ENCODE results near the gene ZAP70.

Gene ZAP70

GRCh38 chr2:97718051-97718882 is 4.9 kb downstream of the ZAP70 start:
- TF ChIP-seq ZNF274 (IDR thresholded peaks at IDR 0.05; ENCODE audit: low read depth, low read length): no peak

GRCh38 chr2:97718942-97719341 is 5.6 kb downstream of the ZAP70 start:
- H3K4me3 ChIP-seq (ENCODE audit: low read length): no peak overlapping the region; the same call in 1 of the 2 replicates
- no peak for TF ChIP-seq ZNF274 (IDR thresholded peaks at IDR 0.05; ENCODE audit: low read depth, low read length)

More at GRCh38 chr2:97718051-97718882, 4.9 kb downstream of the ZAP70 start:
- no peak overlapping the region; the same call in 1 of the 2 replicates for H3K4me3 ChIP-seq (ENCODE audit: low read length)

- no peak overlapping the region for H3K4me3 ChIP-seq (ENCODE audit: low read length)
- no peak for TF ChIP-seq ZNF274 (IDR thresholded peaks at IDR 0.05; ENCODE audit: low read depth, low read length)
Measured at GRCh38 chr2:97719362-97720155, 6.2 kb downstream of the ZAP70 start.

- no peak overlapping the region for H3K4me3 ChIP-seq (ENCODE audit: low read length)
- no peak for TF ChIP-seq ZNF274 (IDR thresholded peaks at IDR 0.05; ENCODE audit: low read depth, low read length)
Measured at GRCh38 chr2:97720746-97721145, 7.4 kb downstream of the ZAP70 start.

- no peak for TF ChIP-seq ZNF274 (IDR thresholded peaks at IDR 0.05; ENCODE audit: low read depth, low read length)
- no peak overlapping the region for H3K4me3 ChIP-seq (ENCODE audit: low read length)
Measured at GRCh38 chr2:97722227-97722626, 8.9 kb downstream of the ZAP70 start.

GRCh38 chr2:97723156-97724072 is 10.0 kb downstream of the ZAP70 start:
- no peak overlapping the region for H3K4me3 ChIP-seq (ENCODE audit: low read length)
- no peak for TF ChIP-seq ZNF274 (IDR thresholded peaks at IDR 0.05; ENCODE audit: low read depth, low read length)

- no peak for TF ChIP-seq ZNF274 (IDR thresholded peaks at IDR 0.05; ENCODE audit: low read depth, low read length)
- H3K4me3 ChIP-seq (ENCODE audit: low read length): no peak overlapping the region
Measured at GRCh38 chr2:97724073-97724410, 10.7 kb downstream of the ZAP70 start.

GRCh38 chr2:97724501-97724900 is 11.1 kb downstream of the ZAP70 start:
- no peak overlapping the region for H3K4me3 ChIP-seq (ENCODE audit: low read length)
- no peak for TF ChIP-seq ZNF274 (IDR thresholded peaks at IDR 0.05; ENCODE audit: low read depth, low read length)

- TF ChIP-seq ZNF274 (IDR thresholded peaks at IDR 0.05; ENCODE audit: low read depth, low read length): no peak
- no peak overlapping the region for H3K4me3 ChIP-seq (ENCODE audit: low read length)
Measured at GRCh38 chr2:97724946-97725688, 11.7 kb downstream of the ZAP70 start.

GRCh38 chr2:97726261-97727064 is 13.1 kb downstream of the ZAP70 start:
- H3K4me3 ChIP-seq (ENCODE audit: low read length): no peak overlapping the region
- TF ChIP-seq ZNF274 (IDR thresholded peaks at IDR 0.05; ENCODE audit: low read depth, low read length): no peak

GRCh38 chr2:97727296-97727695 is 13.9 kb downstream of the ZAP70 start:
- no peak overlapping the region for H3K4me3 ChIP-seq (ENCODE audit: low read length)
- no peak for TF ChIP-seq ZNF274 (IDR thresholded peaks at IDR 0.05; ENCODE audit: low read depth, low read length)

GRCh38 chr2:97728091-97728731 is 14.8 kb downstream of the ZAP70 start:
- no peak for TF ChIP-seq ZNF274 (IDR thresholded peaks at IDR 0.05; ENCODE audit: low read depth, low read length)
- no peak overlapping the region for H3K4me3 ChIP-seq (ENCODE audit: low read length)
